Testis (tissue), 3 donors: Measurements from ENCODE around the gene GNPAT. TPM values are rescaled to one million over a fixed set of nuclear protein-coding genes. Genes with fewer than 3 reads are reported as not detected.

ENCODE experiments used
- DNase-seq: peaks from one replicate; pipeline ENCODE4 v3.0.0-alpha.2; 2019
- H3K27ac ChIP-seq, 2 donors: fragments of 200-600 bp; sonication (generic); one replicate each; pipeline ENCODE4 v1.5.1; 2019
- H3K27me3 ChIP-seq: fragments of 200-600 bp; sonication (generic); one replicate; pipeline ENCODE4 v1.5.1; 2019
- H3K36me3 ChIP-seq: fragments of 200-600 bp; sonication (generic); one replicate; pipeline ENCODE4 v1.5.1; 2017; ENCODE audit warnings: low read depth; ENCODE audit errors: missing control alignments
- H3K4me1 ChIP-seq: fragments of 200-600 bp; sonication (generic); one replicate; pipeline ENCODE4 v1.5.1; 2019
- H3K4me3 ChIP-seq, 2 donors: fragments of 200-600 bp; sonication (generic); one replicate each; pipeline ENCODE4 v1.5.1; 2017 to 2019
- H3K9me3 ChIP-seq: fragments of 200-600 bp; sonication (generic); one replicate; pipeline ENCODE4 v1.5.1; 2017
- CTCF ChIP-seq, 3 experiments: fragments of 450-650 bp in 2 of 3; fragments of 200-600 bp in 1 of 3; sonication (generic) in 1 of 3; IDR thresholded peaks; one replicate each; pipeline ENCODE4 v1.5.1; 2016 to 2019; ENCODE audit warnings: antibody characterized with exemption in 3 of 3, mild to moderate bottlenecking in 2 of 3, moderate library complexity in 1 of 3
- POLR2A ChIP-seq: fragments of 450-650 bp; IDR thresholded peaks from one replicate; pipeline ENCODE4 v1.6.1; 2017; ENCODE audit warnings: antibody characterized with exemption, mild to moderate bottlenecking, moderate library complexity
- WGBS, 2 donors: methylation state at CpG; one replicate each; pipeline ENCODE4 v1.1.5; 2018; 5-methylcytosine and 5-hydroxymethylcytosine counted together
- intact Hi-C: fragments of 100-400 bp; cut with DNase I; formaldehyde crosslinking; loops from one replicate; pipeline ENCODE4 v1.15.1; 2023; ENCODE audit warnings: low total_unique reads
- polyA plus RNA-seq: library from polyadenylated mRNA; stranded (reverse); fragments of 350-450 nt; fragmentation: Illumina TruSeq; extraction: RNeasy Lipid Tissue Mini Kit (QIAGEN cat#74804); gene quantifications from one replicate; pipeline ENCODE4 v1.2.3, GENCODE V29; 2014; ENCODE audit warnings: low read depth, low replicate concordance; ENCODE audit not compliant: insufficient read depth
- total RNA-seq, 2 donors: library from RNA; depleted of rRNA; stranded (reverse); fragments of >200 nt; gene quantifications; one replicate each; pipeline ENCODE4 v1.2.3, GENCODE V29; 2016

Gene GNPAT
- total and polyA plus RNA-seq, 3 donors from 2014 or later, result 35.0 to 71.9 (median 43.5) TPM

- Histone ChIP-seq H3K27ac (no peak overlapping the region), H3K4me1 (peaks cover 10% of the 10 kb centered on the region), H3K36me3 (no peaks in the 10 kb centered on the region), H3K9me3 (no peaks in the 10 kb centered on the region), H3K4me3 (no peak overlapping the region), H3K27me3 (no peaks in the 10 kb centered on the region)
- TF ChIP-seq CTCF (IDR thresholded peaks at IDR 0.05), result no peak
- TF ChIP-seq POLR2A, result no peak
- DNase-seq, result no peak
- intact Hi-C loops, result no loop called here
- WGBS, 2 donors, result 43 to 44% methylated on average over 5 of the region's 5 CpGs
These were observed 1.6 kb downstream of the GNPAT start for GRCh38 chr1:231242516-231243198.

- WGBS, 2 donors, result 86 to 100% methylated on average over 1 of the region's 1 CpG
- H3K27me3 ChIP-seq, result no peaks in the 10 kb centered on the region
- TF ChIP-seq CTCF (IDR thresholded peaks at IDR 0.05) (no peak), POLR2A (no peak)
- H3K4me3 ChIP-seq, result no peak overlapping the region
- H3K4me1 ChIP-seq, result no peaks in the 10 kb centered on the region
- H3K27ac ChIP-seq, result no peak overlapping the region
- intact Hi-C loops, result no loop called here
- no peaks in the 10 kb centered on the region for H3K9me3 ChIP-seq
- no peaks in the 10 kb centered on the region for H3K36me3 ChIP-seq
- DNase-seq, result no peak
These were observed 7.8 kb downstream of the GNPAT start for GRCh38 chr1:231248778-231249177.

GRCh38 chr1:231252336-231252735 lies 11.3 kb downstream of the GNPAT start:
- no peak for DNase-seq
- no peak overlapping the region for H3K27ac ChIP-seq
- H3K9me3 ChIP-seq, result no peaks in the 10 kb centered on the region
- H3K36me3 ChIP-seq, result no peaks in the 10 kb centered on the region
- no peak overlapping the region for H3K4me3 ChIP-seq
- TF ChIP-seq POLR2A (no peak), CTCF (IDR thresholded peaks at IDR 0.05) (no peak)
- H3K4me1 ChIP-seq, result no peaks in the 10 kb centered on the region
- intact Hi-C loops, result no loop called here
- WGBS, 2 donors, result 93 to 94% methylated on average over 3 of the region's 3 CpGs
- no peaks in the 10 kb centered on the region for H3K27me3 ChIP-seq

GRCh38 chr1:231260351-231260750 lies 19.3 kb downstream of the GNPAT start:
- intact Hi-C loops, result no loop called here
- no peaks in the 10 kb centered on the region for H3K36me3 ChIP-seq

More at GRCh38 chr1:231260351-231260750, 19.3 kb downstream of the GNPAT start:
- Histone ChIP-seq H3K4me1 (no peaks in the 10 kb centered on the region), H3K27ac (no peak overlapping the region), H3K4me3 (no peak overlapping the region), H3K27me3 (no peaks in the 10 kb centered on the region), H3K9me3 (no peaks in the 10 kb centered on the region)
- no peak for DNase-seq
- no peak for TF ChIP-seq CTCF (IDR thresholded peaks at IDR 0.05)
- TF ChIP-seq POLR2A, result no peak
- WGBS, 2 donors, result 91 to 97% methylated on average over 4 of the region's 4 CpGs
